HUES48 (cell line): ENCODE measurements around the gene ATP6AP1.

Source experiments
- H3K27ac ChIP-seq: one replicate; pipeline ENCODE4 v1.7.0; 2013; ENCODE audit warnings: low read depth, low read length, inconsistent platforms
- H3K27me3 ChIP-seq: 2 replicates; pipeline ENCODE4 v1.6.1; 2013; ENCODE audit warnings: mild to moderate bottlenecking, low read length; ENCODE audit not compliant: control insufficient read depth, insufficient read depth
- H3K36me3 ChIP-seq: 2 replicates; pipeline ENCODE4 v1.6.1; 2013; ENCODE audit warnings: low read length; ENCODE audit not compliant: control insufficient read depth, insufficient read depth
- H3K4me1 ChIP-seq: 2 replicates; pipeline ENCODE4 v1.6.1; 2013; ENCODE audit warnings: mild to moderate bottlenecking, low read length; ENCODE audit not compliant: control insufficient read depth, insufficient read depth
- H3K4me3 ChIP-seq: 2 replicates; pipeline ENCODE4 v1.5.1; 2013; ENCODE audit warnings: mild to moderate bottlenecking, low read depth, low read length
- H3K9ac ChIP-seq: 2 replicates; pipeline ENCODE4 v1.6.1; 2013; ENCODE audit warnings: mild to moderate bottlenecking, low read depth, low read length, moderate library complexity
- H3K9me3 ChIP-seq: 2 replicates; pipeline ENCODE4 v1.6.1; 2013; ENCODE audit warnings: low read length; ENCODE audit not compliant: control insufficient read depth, insufficient read depth

The ATP6AP1 gene

DNA sequence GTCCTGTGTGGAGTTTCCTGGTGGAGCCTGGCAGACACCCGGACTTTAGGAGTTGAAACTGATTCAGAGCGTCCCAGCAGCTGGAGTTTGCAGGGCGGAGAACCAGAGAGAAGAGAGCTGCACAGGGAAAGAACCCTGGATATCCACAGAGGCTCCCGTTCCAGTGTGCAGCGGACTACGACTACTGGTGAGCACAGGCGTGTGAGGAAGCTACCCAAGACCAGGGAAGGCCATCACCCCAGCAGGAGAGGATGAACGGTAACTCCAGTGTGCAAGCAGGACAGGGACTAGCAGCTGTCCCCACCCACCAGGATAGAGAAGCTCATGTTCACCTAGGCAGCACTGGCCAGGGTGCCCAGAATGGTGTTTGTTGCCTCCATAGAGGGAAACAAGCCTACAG lies 48.3 kb downstream of the ATP6AP1 start:
- Histone ChIP-seq H3K9me3 (peaks cover 30% of the 10 kb centered on the region), H3K27me3 (no peaks in the 10 kb centered on the region), H3K4me1 (no peaks in the 10 kb centered on the region), H3K9ac (no peak overlapping the region), H3K27ac (no peak overlapping the region), H3K4me3 (no peak overlapping the region), H3K36me3 (no peaks in the 10 kb centered on the region)

DNA sequence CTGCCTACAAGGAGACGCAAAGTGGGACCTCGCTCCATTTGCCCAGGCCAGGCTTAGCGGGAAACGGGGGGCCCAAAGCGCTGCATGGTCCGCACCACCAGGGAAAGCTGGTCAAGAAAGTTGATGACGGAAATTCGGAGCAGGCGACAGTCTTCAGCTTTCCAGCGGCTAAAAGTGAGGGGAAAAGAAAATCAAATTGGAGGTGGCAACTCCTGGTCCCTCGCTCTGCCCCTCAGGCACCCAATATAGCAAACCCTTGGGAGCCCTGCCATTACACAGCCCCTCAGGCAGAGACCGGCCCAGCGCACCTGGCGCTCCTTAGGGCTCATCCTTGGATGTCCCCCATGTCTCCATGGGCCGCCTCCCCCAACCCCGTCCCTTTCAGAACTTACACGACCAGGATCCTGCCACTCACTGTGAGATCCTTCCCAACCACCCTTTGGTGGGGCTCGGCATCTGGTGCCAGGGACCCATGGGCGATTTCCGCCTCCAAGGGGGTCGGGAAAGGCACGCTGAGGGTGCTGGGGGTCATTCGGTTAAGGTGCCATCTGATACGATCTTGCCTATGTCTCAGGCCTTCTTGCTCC lies 49.5 kb downstream of the ATP6AP1 start:
- peak overlapping the region; percentile 58 for H3K4me3 ChIP-seq
- no peaks in the 10 kb centered on the region for H3K27me3 ChIP-seq
- peaks cover 32% of the 10 kb centered on the region; the same call in 1 of the 2 replicates for H3K9me3 ChIP-seq
- no peak overlapping the region for H3K27ac ChIP-seq
- H3K4me1 ChIP-seq = no peaks in the 10 kb centered on the region
- H3K36me3 ChIP-seq = no peaks in the 10 kb centered on the region
- H3K9ac ChIP-seq = no peak overlapping the region

DNA sequence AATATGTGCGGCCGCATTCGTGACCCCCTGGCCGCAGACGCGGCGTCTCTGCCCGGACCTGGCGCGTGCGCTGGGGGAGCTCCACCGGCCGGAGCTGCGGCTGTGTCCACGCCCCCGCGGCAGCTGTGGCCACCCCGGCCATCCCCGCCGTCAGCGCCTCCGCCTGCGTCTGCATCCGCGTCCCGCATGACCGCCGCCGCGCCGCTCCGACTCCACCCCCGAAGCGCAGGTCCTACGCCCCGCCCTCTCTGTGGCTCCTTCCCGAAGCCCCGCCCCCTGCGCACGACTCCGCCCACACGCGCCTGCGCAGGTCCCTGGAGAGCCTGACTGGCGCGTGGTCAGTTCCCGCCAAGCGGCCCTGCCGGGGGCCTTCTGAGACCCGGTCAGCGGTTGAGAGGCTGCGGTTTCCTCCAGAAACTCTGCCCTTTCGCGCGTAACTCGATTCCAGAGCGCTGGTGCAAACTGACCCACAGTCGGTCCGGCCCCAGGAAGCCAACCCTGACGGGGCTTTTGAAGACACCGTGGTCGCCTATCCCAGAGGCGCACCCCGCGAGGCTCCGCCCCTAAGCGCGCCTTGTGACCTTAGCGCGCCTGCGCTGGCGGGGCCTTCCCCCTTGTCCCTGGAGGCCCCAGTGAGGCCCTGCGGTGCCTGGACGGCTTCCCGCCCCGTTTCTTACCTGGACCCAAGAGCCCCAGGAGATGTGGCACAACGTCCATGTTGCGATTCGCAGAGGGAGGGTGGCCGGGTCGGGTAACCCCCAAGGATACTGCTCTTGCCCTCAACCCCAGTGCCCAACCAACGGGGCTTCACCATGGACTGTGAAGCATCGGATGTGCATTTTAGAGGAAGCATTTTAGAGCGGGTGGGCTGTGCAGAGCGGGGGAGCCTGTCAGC lies 50.5 kb downstream of the ATP6AP1 start, which contains the start of gene LAGE3:
LAGE3 (minus strand) TSS at position 554 of the 895 bp plus-strand sequence; CDS start at position 188, 366 bp downstream.
- H3K36me3 ChIP-seq = no peaks in the 10 kb centered on the region
- H3K4me3 ChIP-seq = peak within 1 kb of the TSS; percentile 58
- no peaks in the 10 kb centered on the region for H3K27me3 ChIP-seq
- H3K9me3 ChIP-seq = peaks cover 32% of the 10 kb centered on the region; the same call in 1 of the 2 replicates
- H3K9ac ChIP-seq = peak within 1 kb of the TSS; percentile 79
- H3K27ac ChIP-seq = peak within 1 kb of the TSS; percentile 90
- H3K4me1 ChIP-seq = no peaks in the 10 kb centered on the region

DNA sequence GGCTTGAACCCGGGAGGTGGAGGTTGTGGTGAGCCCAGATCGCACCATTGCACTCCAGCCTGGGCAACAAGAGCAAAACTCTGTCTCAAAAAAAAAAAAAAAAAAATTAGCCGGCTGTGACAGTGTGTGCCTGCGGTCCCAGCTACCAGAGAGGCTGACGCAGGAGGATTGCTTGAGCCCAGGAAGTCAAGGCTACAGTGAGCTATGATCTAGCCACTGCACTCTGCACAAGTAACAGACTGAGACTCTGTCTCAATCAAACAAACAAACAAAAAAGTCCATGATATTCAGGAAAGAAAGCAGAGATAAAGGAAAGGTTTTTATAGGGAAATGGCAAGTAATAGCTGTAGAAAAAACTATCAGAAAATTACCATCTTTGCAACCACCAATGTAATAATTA lies 52.7 kb downstream of the ATP6AP1 start:
- Histone ChIP-seq H3K36me3 (peaks cover 12% of the 10 kb centered on the region), H3K9ac (no peak overlapping the region), H3K27ac (no peak overlapping the region), H3K4me1 (no peaks in the 10 kb centered on the region), H3K4me3 (no peak overlapping the region), H3K9me3 (peaks cover 37% of the 10 kb centered on the region; the same call in 1 of the 2 replicates), H3K27me3 (no peaks in the 10 kb centered on the region)

DNA sequence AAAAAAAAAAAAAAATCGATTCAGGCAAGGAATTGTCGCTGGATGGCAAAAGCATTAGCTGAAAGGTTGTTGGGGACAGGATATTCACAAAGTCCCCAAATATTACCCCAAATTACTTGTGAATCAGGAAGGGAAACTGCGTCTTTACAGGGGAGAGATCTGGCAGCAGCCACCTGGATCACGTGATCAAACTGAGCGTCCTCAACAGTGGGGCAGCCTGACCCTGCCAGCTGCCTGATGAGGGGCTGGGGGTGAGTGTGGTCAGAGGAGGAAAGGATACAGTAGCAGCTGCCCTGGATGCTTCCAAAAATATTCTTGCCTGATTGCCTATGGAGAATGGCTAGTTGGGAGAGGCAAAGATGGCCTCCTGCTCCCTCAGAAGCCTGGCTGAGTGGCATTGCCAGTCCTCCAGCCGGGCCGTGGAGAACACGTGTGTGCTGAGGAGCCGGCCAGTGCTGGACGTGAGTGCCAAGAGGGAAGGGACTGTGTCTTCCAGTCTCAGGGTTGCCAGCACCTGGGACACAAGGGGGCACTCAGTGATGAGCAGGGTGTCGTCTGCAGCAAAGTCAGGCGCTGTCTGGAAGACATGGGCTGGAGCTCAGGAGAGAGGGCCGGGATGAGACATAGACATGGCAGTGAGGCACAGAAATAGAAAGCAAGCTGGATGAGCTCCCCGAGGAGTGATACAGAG lies 53.6 kb downstream of the ATP6AP1 start:
- peaks cover 29% of the 10 kb centered on the region; the same call in 1 of the 2 replicates for H3K9me3 ChIP-seq
- H3K4me1 ChIP-seq = no peaks in the 10 kb centered on the region
- H3K27me3 ChIP-seq = no peaks in the 10 kb centered on the region
- H3K36me3 ChIP-seq = peaks cover 12% of the 10 kb centered on the region
- no peak overlapping the region for H3K4me3 ChIP-seq
- no peak overlapping the region for H3K27ac ChIP-seq
- H3K9ac ChIP-seq = no peak overlapping the region

DNA sequence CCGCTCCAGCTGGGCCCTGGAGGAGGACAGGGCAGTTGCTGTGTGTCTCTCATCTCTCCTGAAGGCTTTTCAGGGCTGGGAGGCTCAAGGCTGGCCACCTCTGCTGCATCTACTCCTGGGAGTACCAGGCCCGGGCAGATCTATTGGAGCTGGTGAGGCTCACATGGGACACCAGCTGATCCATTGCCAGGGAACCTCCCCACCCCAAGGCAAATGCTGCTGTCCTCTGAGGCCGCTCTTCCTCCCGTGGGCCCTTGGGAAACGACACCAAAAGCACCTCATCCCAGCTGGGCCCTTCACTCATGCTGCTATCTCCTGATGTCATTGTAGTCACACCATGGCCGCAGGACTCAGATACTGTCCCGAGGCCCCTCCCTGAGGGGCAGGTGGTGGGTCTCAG lies 54.3 kb downstream of the ATP6AP1 start:
- H3K9me3 ChIP-seq = peaks cover 29% of the 10 kb centered on the region; the same call in 1 of the 2 replicates
- H3K9ac ChIP-seq = no peak overlapping the region
- no peaks in the 10 kb centered on the region for H3K4me1 ChIP-seq

DNA sequence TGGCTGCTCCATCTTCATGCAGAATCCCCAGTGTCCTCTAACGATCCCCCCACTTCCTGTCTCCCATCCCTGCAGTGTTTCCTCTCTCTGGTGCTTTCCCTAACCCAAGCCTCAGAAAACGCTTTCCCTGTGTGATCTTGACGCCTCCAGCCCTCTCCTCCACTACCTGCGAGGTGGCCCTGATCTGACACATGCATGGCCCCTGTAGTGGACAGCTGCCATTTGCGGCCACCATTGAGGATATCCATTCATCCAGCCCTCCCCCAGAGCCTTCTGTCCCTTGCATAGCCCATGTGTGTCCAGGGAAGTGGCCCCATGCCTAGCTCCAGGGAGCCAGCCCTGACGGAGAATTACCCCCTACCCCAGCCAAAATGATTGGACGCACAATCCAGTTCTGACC lies 54.8 kb downstream of the ATP6AP1 start:
- Histone ChIP-seq H3K9me3 (peaks cover 24% of the 10 kb centered on the region; the same call in 1 of the 2 replicates), H3K27ac (no peak overlapping the region), H3K27me3 (no peaks in the 10 kb centered on the region), H3K36me3 (peaks cover 12% of the 10 kb centered on the region), H3K4me3 (no peak overlapping the region), H3K4me1 (no peaks in the 10 kb centered on the region), H3K9ac (no peak overlapping the region)

More for the DNA sequence above, 54.3 kb downstream of the ATP6AP1 start:
- no peak overlapping the region for H3K4me3 ChIP-seq
- H3K27me3 ChIP-seq = no peaks in the 10 kb centered on the region
- H3K27ac ChIP-seq = no peak overlapping the region
- peaks cover 12% of the 10 kb centered on the region for H3K36me3 ChIP-seq

DNA sequence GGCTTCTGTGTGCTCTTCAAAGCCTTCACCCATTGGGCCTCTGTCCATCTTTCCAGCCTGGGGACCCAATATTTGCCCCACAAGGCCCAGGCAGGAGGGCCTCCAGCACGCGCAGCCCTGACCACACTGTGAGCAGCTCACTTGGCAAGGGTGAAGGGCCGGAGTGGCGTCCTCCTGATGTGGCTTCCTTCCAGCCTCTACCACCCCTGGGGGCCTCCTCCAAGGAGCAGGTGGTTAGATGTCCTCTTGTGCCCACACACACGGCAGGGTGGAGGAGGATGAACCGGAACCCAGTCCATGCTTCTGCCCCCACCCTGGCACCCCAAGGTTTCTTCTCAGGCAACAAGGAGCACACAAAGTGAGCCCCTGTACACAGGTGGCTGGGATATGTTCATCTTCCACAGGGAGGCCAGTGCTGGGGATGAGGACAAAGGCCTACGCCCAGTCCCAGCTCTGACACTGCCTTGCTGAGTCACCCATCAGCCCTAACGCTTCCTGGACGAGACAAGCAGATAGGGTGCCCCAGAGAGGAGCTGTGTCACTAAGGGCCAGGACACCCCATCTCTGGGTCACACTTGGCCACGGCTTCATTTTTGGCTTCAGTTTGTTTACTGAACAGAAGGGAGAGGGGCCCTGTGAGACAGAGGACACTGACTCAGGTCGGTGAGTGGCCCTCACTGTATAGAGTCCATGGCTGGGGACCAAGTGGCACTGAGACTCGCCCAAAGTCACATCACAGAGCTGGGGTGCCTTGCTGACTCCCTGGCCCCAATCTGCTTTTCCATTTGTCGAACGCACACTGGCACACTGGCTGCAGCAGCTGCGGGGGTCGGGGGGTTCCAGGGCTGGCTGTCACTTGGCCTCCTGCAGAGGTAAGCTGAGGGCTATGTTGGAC lies 56.0 kb downstream of the ATP6AP1 start:
- no peak overlapping the region for H3K4me3 ChIP-seq
- H3K4me1 ChIP-seq = no peaks in the 10 kb centered on the region
- H3K27me3 ChIP-seq = no peaks in the 10 kb centered on the region
- H3K9me3 ChIP-seq = peaks cover 33% of the 10 kb centered on the region; the same call in 1 of the 2 replicates
- no peak overlapping the region for H3K9ac ChIP-seq
- peaks cover 12% of the 10 kb centered on the region for H3K36me3 ChIP-seq
- H3K27ac ChIP-seq = no peak overlapping the region

DNA sequence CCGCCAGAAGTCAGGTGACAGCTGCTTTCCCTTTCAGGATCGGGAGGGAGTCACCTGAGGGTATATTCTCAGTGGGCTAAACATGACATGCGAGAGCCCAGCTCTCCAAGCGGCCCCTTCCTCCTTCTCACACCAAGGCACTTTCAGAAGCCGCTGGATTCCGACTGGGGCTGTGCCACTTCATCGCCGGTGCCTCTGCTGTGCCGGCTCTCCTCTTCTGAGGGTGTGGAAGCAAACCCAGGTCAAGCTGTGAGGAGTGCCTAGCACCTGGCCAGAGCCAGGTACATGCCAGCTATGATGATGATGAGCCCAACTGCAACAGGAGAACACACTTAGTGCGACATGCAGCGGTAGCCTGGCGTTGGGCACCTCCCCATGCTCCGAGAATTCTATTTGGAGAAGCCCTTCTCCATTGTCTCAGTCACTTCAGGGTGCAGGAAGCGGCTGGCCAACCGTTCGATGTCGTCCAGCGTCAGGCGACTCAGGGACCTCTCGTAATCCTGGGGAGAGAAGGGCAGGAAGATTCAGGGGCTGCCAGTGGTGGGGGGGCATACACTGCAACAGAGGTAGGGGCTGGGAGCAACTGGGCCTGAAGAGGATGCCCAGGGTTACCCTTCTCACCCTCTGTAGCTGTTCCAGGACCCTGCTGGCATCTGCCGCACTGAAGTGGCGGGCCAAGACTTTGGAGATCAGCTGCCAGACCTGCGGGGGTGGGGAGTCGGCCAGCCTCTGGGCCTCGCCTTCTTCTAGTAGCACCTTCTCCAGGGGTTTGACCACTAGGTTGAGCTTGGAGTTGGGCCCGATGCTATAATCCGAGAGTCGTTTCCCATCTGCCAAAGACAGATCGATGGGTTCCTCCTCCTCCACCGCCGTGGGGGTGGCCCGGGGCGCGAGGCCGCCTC lies 56.9 kb downstream of the ATP6AP1 start:
- Histone ChIP-seq H3K27me3 (no peaks in the 10 kb centered on the region), H3K9me3 (peaks cover 35% of the 10 kb centered on the region; the same call in 1 of the 2 replicates), H3K27ac (no peak overlapping the region), H3K9ac (no peak overlapping the region), H3K4me1 (no peaks in the 10 kb centered on the region), H3K4me3 (peak overlapping the region; percentile 67), H3K36me3 (peaks cover 12% of the 10 kb centered on the region)
